ENCODE results near the gene INVS. TPM values are rescaled to one million over a fixed set of nuclear protein-coding genes. Genes with fewer than 3 reads are reported as not detected.

INVS gene
- total RNA-seq, 1 donor from 2014 or later: 20.3 TPM

- Mint-ChIP-seq H3K4me3 (ENCODE audit: unreplicated experiment) (no peak overlapping the region), H3K36me3 (ENCODE audit: unreplicated experiment) (peaks cover 9% of the 10 kb centered on the region), H3K27ac (ENCODE audit: unreplicated experiment) (no peak overlapping the region), H3K4me1 (ENCODE audit: unreplicated experiment) (peaks cover 43% of the 10 kb centered on the region), H3K27me3 (ENCODE audit: unreplicated experiment) (no peaks in the 10 kb centered on the region), H3K9me3 (ENCODE audit: unreplicated experiment) (no peaks in the 10 kb centered on the region)
- TF ChIP-seq CTCF (IDR thresholded peaks at IDR 0.05): no peak
- DNase-seq (ENCODE audit: extremely low spot score, unreplicated experiment): no peak
Observed at GRCh38 chr9:100350188-100350587, 251.1 kb downstream of the INVS start.

Other genes with a start within 250 kb of the INVS start
- 26.7 and 29.0 TPM in 2 replicates for gene STX17, start 192.6 kb upstream of the INVS start, total RNA-seq
- 24.6 and 24.7 TPM in 2 replicates for gene ERP44, start 243 bp upstream of the INVS start, total RNA-seq